ENCODE data around the gene CRAT.

Gene CRAT

GRCh38 chr9:129060991-129061390, 49.6 kb downstream of the CRAT start:
- DNase-seq (ENCODE audit: low read depth in 2 of 2): no peak

GRCh38 chr9:129059796-129060785, 50.5 kb downstream of the CRAT start:
- DNase-seq (ENCODE audit: low read depth in 2 of 2): no peak

- DNase-seq (ENCODE audit: low read depth in 2 of 2): no peak
Measured at GRCh38 chr9:129058965-129059795, 51.4 kb downstream of the CRAT start.

- DNase-seq (ENCODE audit: low read depth in 2 of 2): no peak
Measured at GRCh38 chr9:129054163-129054851, 56.3 kb downstream of the CRAT start.

- DNase-seq (ENCODE audit: low read depth in 2 of 2): no peak
Measured at GRCh38 chr9:129053020-129053419, 57.6 kb downstream of the CRAT start.

GRCh38 chr9:129052592-129052991, 58.0 kb downstream of the CRAT start:
- DNase-seq (ENCODE audit: low read depth in 2 of 2): no peak

Measured in activated CD4-positive, alpha-beta T cell treated with anti-CD3 and anti-CD28 coated beads for 24 hours (primary cell).